HG02885 (cell line): ENCODE results near the gene ADD3.

ENCODE experiments used
- ATAC-seq: cut with Tn5 transposase; IDR thresholded peaks from one replicate; pipeline ENCODE4 v1.9.1; 2021; ENCODE audit warnings: mild to moderate bottlenecking; ENCODE audit not compliant: unreplicated experiment, poor library complexity

The ADD3 gene

GRCh38 chr10:109998513-109998912 is 9.3 kb upstream of the ADD3 start:
- ATAC-seq, result no peak

- ATAC-seq, result no peak
These were observed 4.8 kb upstream of the ADD3 start for GRCh38 chr10:110002801-110003523.

- ATAC-seq, result no peak
These were observed 4.3 kb upstream of the ADD3 start for GRCh38 chr10:110003524-110003885.

- no peak for ATAC-seq
These were observed 2.1 kb upstream of the ADD3 start for GRCh38 chr10:110005719-110006118.

- ATAC-seq, result no peak
These were observed 1.2 kb upstream of the ADD3 start for GRCh38 chr10:110006358-110007160.

GRCh38 chr10:110007161-110007700 is 553 bp upstream of the ADD3 start:
- ATAC-seq, result peak; percentile 43

- ATAC-seq, result peak; percentile 21
These were observed 945 bp downstream of the ADD3 start for GRCh38 chr10:110008518-110009339.

GRCh38 chr10:110009736-110010475 is 2.1 kb downstream of the ADD3 start:
- ATAC-seq, result peak; percentile 35

GRCh38 chr10:110010486-110011378 is 2.9 kb downstream of the ADD3 start:
- ATAC-seq, result no peak

- ATAC-seq, result no peak
These were observed 3.9 kb downstream of the ADD3 start for GRCh38 chr10:110011681-110012080.

GRCh38 chr10:110013630-110014293 is 6.0 kb downstream of the ADD3 start:
- ATAC-seq, result no peak

GRCh38 chr10:110016039-110016438 is 8.3 kb downstream of the ADD3 start:
- ATAC-seq, result no peak

GRCh38 chr10:110017052-110017451 is 9.3 kb downstream of the ADD3 start:
- no peak for ATAC-seq

GRCh38 chr10:110017907-110018306 is 10.1 kb downstream of the ADD3 start:
- ATAC-seq, result no peak

- no peak for ATAC-seq
These were observed 12.5 kb downstream of the ADD3 start for GRCh38 chr10:110020265-110020664.

- ATAC-seq, result no peak
These were observed 15.1 kb downstream of the ADD3 start for GRCh38 chr10:110022716-110023504.

GRCh38 chr10:110023785-110024465 is 16.1 kb downstream of the ADD3 start:
- no peak for ATAC-seq
